DMS114 treated with DMSO at 0.1 percent for 48 hours (cell line): ENCODE measurements around the gene WDR13.
"Not testable (repeated sequence)": the region's sequence is repeated elsewhere in the genome, so short reads cannot be mapped to it uniquely, and the experiment has no call there.

Experiments used
- DNase-seq: peaks from one replicate; lab custom pipeline; 2025; ENCODE audit not compliant: unreplicated experiment; lab: John Stamatoyannopoulos, UW

The WDR13 gene

DNA sequence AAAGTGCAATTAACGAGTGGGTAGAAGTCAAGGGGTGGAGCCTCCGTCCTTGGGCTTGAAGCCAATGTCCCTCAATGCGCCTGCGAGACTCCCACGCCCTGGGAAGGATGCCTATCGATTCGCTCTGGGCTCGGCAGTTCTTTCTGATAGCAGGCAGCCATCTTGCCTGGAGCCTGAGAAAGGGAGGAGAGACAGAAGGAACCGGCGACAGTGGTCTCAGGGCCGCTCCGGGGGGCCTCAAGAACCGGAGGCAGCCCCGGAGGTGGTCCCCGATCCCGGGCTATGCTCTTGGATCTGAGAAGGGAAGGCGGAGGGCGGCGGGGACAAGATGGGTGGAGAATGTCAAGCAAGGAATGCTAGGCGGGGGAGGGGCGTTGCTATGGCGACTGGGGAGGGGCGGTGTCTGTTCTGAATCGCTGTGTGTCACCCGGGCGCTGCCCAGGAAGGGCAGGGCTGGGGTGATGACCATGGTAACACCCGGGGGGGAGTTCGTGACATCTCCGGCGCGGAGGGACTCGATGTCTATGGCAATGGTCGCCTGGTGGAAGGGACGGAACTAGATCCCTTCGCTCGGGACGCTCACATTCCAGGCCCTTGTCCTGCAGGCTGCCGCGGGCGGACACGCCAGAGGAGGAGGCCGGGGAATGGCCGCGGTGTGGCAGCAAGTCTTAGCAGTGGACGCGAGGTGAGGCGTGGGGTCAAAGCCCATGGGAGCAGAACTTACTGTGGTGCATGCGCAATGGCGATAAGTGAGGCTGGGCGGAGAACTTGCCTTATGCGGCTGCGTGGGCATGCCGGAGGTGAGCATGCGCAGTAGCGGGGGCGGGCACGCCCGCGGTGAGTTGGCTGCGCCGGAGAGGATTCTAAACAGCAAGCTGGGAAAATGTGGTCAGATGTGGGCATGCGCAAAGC, at the start of gene WDR13:
WDR13 (plus strand) TSS at position 140 of the 912 bp plus-strand sequence; CDS start at position 645, 505 bp downstream.
- DNase-seq = peak; percentile 85

DNA sequence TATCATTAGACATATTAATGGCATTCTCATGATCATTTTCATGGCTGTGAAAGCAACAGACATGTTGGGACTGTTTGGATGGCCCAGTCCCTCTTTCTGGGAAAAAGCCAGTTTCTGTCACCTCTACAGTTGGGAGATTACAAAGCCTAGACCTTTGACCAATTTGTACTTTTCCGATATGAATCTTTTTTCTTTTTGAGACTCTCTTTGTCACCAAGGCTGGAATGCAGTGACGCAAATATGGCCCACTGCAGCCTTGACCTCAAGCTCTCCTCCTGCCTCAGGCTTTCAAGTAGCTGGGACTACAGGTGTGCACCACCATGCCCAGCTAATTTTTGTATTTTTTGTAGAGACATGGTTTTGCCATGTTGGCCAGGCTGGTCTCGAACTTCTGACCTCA, 48.4 kb upstream of the WDR13 start:
- no peak for DNase-seq

DNA sequence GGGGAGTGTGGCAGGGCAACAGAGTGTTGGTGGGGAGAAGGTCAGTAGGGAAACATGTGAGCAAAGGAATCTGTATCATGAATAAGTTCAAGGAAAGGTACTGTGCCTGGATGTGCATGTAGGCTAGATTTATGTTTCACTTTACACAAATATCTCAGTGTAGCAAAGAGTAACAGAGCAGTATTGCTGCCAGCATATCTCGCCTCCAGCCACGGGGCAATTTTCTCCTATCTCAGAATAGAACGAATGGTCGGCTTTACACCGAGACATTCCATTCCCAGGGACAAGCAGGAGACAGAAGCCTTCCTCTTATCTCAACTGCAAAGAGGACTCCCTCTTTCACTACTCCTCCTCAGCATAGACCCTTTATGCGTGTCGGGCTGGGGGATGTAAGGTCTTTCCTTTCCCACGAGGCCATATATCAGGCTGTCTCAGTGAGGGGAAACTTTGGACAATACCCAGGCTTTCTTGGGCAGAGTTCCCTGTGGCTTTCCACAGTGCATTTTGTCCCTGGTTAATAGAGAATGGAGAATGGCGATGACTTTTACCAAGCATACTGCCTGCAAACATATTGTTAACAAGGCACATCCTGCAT, 41.5 kb upstream of the WDR13 start:
- DNase-seq = not testable (repeated sequence)

DNA sequence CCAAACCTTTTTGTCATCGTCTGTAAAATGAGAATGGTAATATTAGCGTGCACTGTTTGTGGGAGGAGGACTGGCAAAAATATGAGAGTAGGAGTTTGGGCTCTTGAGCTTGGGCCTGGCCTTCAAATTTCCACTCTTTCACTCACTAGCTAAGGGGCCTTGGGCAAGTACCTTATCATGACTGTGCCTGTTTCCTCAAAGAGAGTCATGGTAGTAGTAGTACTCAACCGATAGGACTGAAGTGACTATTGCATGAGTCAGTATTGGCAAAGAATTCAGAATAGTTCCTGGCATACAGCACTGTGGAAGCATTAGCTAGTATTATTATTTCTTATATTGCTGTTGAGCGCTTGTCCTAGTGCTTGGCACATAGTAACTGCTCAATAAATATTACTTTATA, 39.0 kb upstream of the WDR13 start:
- DNase-seq = no peak

DNA sequence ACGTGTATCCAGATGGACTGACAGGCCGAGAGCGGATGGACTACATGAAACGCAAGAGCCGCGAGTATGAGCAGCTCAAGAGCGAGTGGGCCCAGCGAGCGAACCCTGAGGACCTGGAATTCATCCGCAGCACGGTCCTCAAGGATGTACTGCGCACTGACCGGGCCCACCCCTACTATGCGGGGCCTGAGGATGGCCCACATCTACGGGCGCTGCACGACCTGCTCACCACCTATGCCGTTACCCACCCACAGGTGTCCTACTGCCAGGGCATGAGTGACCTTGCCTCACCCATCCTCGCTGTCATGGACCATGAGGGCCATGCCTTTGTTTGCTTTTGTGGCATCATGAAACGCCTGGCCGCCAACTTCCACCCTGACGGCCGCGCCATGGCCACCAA, 37.7 kb upstream of the WDR13 start:
- DNase-seq = no peak

GRCh38 chrX:48560056-48560455, 37.2 kb upstream of the WDR13 start:
- DNase-seq = no peak

- DNase-seq = no peak
Observed at GRCh38 chrX:48560681-48561080, 36.6 kb upstream of the WDR13 start.

- DNase-seq = no peak
Observed at GRCh38 chrX:48569958-48570357, 27.3 kb upstream of the WDR13 start.

- no peak for DNase-seq
Observed at GRCh38 chrX:48573690-48574269, 23.5 kb upstream of the WDR13 start.

GRCh38 chrX:48574270-48575266, 22.7 kb upstream of the WDR13 start, which contains the start of gene RBM3:
Gene RBM3 (plus strand): TSS chrX:48574484. CDS start chrX:48575181, 697 bp downstream.
- DNase-seq = peak; percentile 80

DNA sequence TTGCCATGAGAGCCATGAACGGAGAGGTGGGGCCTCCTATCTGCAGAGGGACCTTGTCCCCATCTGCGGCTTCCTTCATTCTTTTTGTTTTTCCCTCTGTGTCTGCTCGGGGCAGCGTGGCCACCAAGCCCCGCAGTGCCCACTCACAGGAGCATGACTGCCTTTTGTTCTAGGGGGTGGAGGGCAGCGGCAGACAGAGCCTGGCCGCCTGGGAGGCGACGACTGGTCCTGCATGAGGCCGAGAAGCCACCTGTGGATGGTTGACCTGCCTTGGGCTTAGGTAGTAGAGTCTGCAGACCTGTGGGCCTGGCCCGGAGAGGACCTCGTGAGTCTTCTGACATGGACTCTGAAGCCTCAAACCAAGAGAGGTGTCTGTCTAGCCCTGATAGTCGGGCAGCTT, 21.6 kb upstream of the WDR13 start:
- no peak for DNase-seq

- DNase-seq = no peak
Observed at GRCh38 chrX:48576108-48576507, 21.2 kb upstream of the WDR13 start.

DNA sequence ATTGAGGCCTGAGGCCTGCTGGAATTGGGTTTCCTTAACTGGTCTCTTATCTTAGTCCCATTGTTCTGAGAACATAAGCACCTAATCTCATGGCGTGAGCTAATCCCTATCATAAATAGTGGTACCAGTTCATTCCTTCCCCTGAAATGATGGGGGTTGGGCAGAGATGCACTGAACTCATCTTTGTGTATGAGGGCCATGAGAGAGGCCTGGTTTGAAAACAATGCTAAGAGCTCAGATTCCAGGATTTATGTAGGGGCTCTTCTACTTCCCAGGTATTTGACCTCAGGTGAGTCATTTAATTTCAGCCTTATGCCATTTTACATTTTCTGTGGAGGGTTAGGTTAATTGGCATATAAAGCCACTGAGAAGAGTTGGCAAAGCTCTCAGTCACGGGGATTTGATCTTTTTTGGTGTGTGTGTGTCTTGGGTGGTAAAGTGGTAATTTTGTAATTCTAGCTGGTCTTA, 18.6 kb upstream of the WDR13 start:
- DNase-seq = no peak

DNA sequence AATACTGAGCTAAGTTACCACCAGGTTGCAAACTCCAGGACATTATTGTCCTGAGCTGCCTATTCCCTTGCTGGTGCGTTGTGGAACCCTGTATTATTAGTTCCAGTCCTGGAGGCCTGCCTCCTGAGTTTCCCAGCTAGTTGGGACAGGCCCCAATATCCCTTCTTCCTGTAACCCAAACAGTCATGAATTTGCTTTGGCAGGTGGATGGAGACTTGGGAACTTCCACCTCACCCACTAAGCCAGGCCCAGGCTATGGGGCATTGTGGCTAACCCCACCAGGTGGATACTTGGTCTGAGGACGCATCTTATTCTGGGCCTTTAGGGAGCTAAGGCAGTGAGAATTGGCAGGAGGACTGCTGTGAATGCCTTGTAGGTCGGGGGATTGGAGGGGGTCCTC, 18.0 kb upstream of the WDR13 start:
- no peak for DNase-seq

GRCh38 chrX:48580662-48581061, 16.6 kb upstream of the WDR13 start:
- no peak for DNase-seq

GRCh38 chrX:48584698-48585097, 12.6 kb upstream of the WDR13 start:
- no peak for DNase-seq

GRCh38 chrX:48589482-48590162, 7.7 kb upstream of the WDR13 start:
- no peak for DNase-seq

DNA sequence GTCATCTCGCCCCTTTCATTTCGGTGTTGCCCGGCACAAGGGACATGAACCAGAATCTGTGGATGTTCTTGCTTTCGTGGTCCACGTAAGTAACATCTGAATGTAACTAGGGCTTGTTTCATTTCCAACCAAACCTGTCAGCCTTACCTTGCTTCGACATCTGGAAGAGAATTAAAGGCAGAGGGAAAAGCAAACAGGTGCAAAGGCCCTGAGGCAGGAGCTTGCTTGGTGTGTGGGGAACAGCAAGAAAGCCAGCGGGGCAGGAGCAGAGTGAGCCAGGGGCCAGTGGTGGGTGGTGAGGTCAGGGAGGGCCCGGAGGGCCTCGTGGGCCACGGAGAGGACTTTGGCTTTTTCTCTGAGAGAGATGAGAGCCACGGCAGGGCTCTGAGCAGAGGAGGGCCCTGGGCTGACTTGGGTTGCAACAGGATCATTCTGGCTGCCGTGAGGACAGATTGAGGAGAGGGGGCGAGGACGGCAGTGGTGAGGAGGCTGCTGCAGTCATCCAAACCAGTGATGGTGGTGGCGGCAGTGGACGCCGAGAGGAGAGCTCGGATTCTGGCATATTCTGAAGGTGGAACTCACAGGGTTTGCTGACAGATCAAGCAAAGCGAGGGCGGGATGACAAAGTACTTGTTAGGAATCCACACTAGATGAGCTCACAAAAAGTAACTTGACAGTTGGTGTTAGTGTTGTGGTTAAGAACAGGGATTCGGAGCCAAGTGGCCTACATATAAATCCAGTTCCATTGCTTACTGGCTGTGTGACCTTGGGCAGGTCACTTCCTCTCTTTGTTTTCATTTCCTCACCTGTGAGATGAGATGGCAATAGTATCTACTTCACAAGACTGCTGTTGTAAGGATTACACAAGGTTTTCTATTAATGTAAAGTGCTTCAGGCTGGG, 6.8 kb upstream of the WDR13 start:
- DNase-seq = no peak

- DNase-seq = no peak
Observed at GRCh38 chrX:48591255-48591791, 6.0 kb upstream of the WDR13 start.
